Thoracic aorta endothelial cell (primary cell): ENCODE results near the gene MAPKBP1. TPM values are rescaled to one million over a fixed set of nuclear protein-coding genes. Genes with fewer than 3 reads are reported as not detected.

Experiments used
- small RNA-seq: library from RNA; depleted of rRNA; stranded (forward); fragments of <200 nt; gene quantifications from one replicate; pipeline ENCODE3, GENCODE V24; 2012
- total RNA-seq: library from RNA; depleted of rRNA; stranded (reverse); fragments of >200 nt; gene quantifications from 2 replicates; pipeline ENCODE4 v1.2.3, GENCODE V29; 2012

Gene MAPKBP1
- 35.5 and 51.5 TPM in 2 replicates for total RNA-seq

DNA sequence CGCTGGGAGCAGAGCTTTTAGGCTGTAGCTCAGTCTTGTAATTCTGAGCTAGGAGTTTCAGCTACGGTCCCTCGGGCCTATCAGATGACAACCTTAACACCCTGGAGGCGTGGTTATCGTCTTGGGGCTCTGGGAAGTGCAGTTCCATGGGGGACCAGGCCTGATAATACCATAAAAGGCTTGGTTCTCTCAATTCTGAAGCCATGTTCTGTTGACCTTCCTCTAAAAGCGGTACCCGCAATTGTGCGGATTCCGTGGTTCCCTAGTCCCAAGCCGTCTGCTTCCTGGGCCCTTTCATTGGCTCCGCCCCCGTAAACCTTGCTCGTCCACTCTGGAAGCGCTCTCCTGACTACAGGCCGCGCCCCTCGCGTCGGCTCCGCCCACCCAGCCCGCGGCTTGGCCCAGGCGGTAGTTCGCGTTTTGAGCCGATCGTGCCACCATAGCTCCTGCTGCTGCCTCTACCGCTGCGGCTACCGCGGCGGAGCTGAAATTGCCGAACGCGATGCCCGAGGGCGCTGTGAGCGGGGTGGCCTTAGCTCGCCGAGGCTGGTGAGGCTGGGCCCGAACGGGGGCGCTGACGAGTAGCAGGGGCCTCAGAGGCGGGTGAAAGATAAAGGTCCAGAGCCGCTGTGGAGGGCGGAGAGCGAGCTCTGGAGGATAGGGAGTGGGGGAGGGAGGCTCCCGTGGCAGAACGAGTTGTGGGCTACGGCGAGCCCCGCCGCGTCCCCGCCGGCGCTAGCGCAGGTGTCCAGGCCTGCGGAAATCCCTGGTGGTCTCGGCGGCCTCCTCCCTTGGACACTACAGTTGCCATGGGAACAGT, at the start of gene MAPKBP1:
Gene MAPKBP1 (plus strand): TSS at position 423 of the 820 bp plus-strand sequence. CDS start 792 bp downstream, outside the sequence.

GRCh38 chr15:41827880-41828806, 53.9 kb downstream of the MAPKBP1 start, which contains the start of gene JMJD7:
TSS of gene JMJD7 (plus strand) at chr15:41828092. CDS start at chr15:41828125, 33 bp downstream.

DNA sequence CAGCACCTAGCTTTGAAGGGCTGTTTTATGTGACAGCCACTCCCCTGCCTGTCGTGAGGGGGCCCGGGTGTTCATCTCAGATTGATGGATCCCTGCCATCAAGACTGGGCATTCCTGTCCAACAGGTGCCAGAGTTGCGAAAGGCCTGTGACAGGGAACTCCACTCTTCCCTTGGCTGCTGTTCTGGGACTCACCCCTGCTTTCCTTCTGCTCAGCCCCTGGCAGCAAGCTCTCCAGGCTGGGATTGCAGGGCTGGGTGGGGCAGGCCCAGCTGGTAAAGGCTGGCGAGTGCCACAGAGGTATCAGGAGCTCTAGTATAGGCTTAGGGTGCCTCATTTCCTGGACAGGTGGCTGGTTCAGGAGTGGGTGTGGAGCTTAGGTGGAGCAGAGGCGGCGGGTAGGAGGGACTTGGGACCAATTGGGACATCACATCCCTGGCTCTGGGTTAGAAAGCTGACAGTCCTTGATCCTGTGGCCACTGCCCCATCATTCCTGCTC, 64.2 kb downstream of the MAPKBP1 start, which contains the start of gene PLA2G4B:
Gene PLA2G4B (plus strand): TSS at position 448 of the 498 bp plus-strand sequence. CDS start 67 bp downstream, outside the sequence.

Small RNA genes within 50 kb of the gene (small RNA-seq; reads per million reads assigned to genes)
- gene JMJD7-PLA2G4B (not detected), gene MIR4310 (not detected), gene RNA5SP393 (not detected)

Other genes starting within 250 kb of the MAPKBP1 start
- gene RPAP1, start 230.2 kb upstream of the MAPKBP1 start, total RNA-seq = 23.2 and 30.2 TPM in 2 replicates
- gene TYRO3, start 215.3 kb upstream of the MAPKBP1 start, total RNA-seq = 10.4 and 12.6 TPM in 2 replicates
- gene MGA, start 114.1 kb upstream of the MAPKBP1 start, total RNA-seq = 46.3 and 50.0 TPM in 2 replicates
- gene JMJD7, start 53.6 kb downstream of the MAPKBP1 start, total RNA-seq = 2.7 and 2.9 TPM in 2 replicates
- 0.40 and 0.65 TPM in 2 replicates for gene PLA2G4B, start 64.4 kb downstream of the MAPKBP1 start, total RNA-seq
- gene SPTBN5, start 119.6 kb downstream of the MAPKBP1 start, total RNA-seq = 8.5 TPM in 2 replicates
- 140 and 173 TPM in 2 replicates for gene EHD4, start 198.1 kb downstream of the MAPKBP1 start, total RNA-seq
- not detected in 2 replicates for gene PLA2G4E, start 246.6 kb downstream of the MAPKBP1 start, total RNA-seq